IPS-18a (cell line): ENCODE results near the gene USP34.
"Not testable (repeated sequence)": the region's sequence is repeated elsewhere in the genome, so short reads cannot be mapped to it uniquely, and the experiment has no call there.

Source experiments
- H3K27ac ChIP-seq: one replicate; pipeline ENCODE4 v1.5.1; 2013; ENCODE audit warnings: low read length
- H3K27me3 ChIP-seq: one replicate; pipeline ENCODE4 v1.6.1; 2013; ENCODE audit warnings: mild to moderate bottlenecking, low read length; ENCODE audit not compliant: control insufficient read depth, insufficient read depth
- H3K36me3 ChIP-seq: one replicate; pipeline ENCODE4 v1.6.1; 2013; ENCODE audit warnings: low read depth, low read length; ENCODE audit not compliant: control insufficient read depth
- H3K4me1 ChIP-seq: one replicate; pipeline ENCODE4 v1.6.1; 2013; ENCODE audit warnings: low read depth, low read length; ENCODE audit not compliant: control insufficient read depth
- H3K4me3 ChIP-seq: one replicate; pipeline ENCODE4 v1.5.1; 2013; ENCODE audit warnings: low read length
- H3K9ac ChIP-seq: one replicate; pipeline ENCODE4 v1.6.1; 2013; ENCODE audit warnings: mild to moderate bottlenecking, low read length, moderate library complexity
- H3K9me3 ChIP-seq: one replicate; pipeline ENCODE4 v1.6.1; 2013; ENCODE audit warnings: low read depth, low read length; ENCODE audit not compliant: control insufficient read depth

The USP34 gene

DNA sequence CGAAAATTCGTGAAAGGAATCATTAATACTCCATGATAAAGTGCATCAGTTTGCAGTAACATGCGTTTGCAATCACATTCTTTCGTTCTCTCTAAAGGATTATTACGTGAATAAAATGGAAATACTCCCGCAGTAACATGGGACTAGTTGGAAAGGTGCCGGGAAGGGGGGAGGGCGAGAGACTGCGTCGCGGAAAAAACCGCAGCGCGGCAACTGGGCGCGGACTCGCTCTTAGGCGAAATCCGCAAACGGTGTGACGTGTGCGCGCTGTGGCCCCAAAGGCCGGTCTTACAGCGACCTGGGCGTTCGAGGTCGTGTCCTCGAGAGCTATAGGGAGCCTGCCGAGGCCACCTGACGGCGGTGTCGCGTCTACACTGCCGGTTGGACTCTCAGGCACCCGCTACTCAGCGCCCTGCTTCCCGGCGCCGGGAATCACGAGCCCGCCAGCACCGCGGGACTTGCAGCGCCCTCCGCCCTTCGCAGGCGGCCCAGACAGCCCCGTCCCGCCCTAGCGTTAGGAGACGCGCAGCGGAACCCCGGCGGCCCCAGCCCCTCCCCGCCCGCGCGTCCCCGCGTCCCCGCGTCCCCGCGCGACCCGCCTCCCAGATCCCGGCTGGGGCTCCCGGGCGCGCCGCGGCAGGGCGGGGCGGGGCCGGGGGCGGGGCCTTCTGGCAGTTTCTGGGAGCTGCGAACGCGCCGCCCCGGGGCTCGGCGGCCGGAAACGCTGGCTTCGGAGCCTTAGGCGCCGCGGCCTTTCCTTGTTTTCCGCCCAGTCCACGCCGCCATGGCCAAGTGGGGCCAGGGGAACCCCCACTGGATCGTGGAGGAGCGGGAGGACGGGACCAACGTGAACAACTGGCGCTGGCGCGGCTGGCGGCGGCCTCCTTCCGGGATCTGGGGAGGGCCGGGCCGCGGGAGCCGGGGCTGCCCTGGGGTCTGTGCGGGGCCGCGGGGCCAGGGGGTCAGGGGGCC lies 293.8 kb downstream of the USP34 start:
- H3K4me1 ChIP-seq = peaks cover 12% of the 10 kb centered on the region
- no peaks in the 10 kb centered on the region for H3K9me3 ChIP-seq
- H3K36me3 ChIP-seq = peaks cover 16% of the 10 kb centered on the region
- H3K9ac ChIP-seq = peak overlapping the region; percentile 87
- H3K4me3 ChIP-seq = peak overlapping the region; percentile 82
- H3K27me3 ChIP-seq = peaks cover 19% of the 10 kb centered on the region
- H3K27ac ChIP-seq = peak overlapping the region; percentile 44

GRCh38 chr2:61175036-61175435 lies 295.9 kb downstream of the USP34 start:
- Histone ChIP-seq H3K9ac (no peak overlapping the region), H3K4me1 (peaks cover 12% of the 10 kb centered on the region), H3K9me3 (no peaks in the 10 kb centered on the region), H3K27ac (no peak overlapping the region), H3K27me3 (peaks cover 19% of the 10 kb centered on the region), H3K4me3 (no peak overlapping the region), H3K36me3 (no peaks in the 10 kb centered on the region)

- H3K9ac ChIP-seq = no peak overlapping the region
- H3K27me3 ChIP-seq = peaks cover 19% of the 10 kb centered on the region
- no peaks in the 10 kb centered on the region for H3K9me3 ChIP-seq
- no peak overlapping the region for H3K4me3 ChIP-seq
- H3K27ac ChIP-seq = no peak overlapping the region
- H3K4me1 ChIP-seq = peaks cover 6% of the 10 kb centered on the region
- no peaks in the 10 kb centered on the region for H3K36me3 ChIP-seq
These were observed 297.8 kb downstream of the USP34 start for GRCh38 chr2:61173116-61173515.

- Histone ChIP-seq H3K27me3 (peaks cover 19% of the 10 kb centered on the region), H3K9me3 (no peaks in the 10 kb centered on the region), H3K4me1 (peaks cover 5% of the 10 kb centered on the region), H3K27ac (no peak overlapping the region), H3K9ac (no peak overlapping the region), H3K4me3 (no peak overlapping the region), H3K36me3 (no peaks in the 10 kb centered on the region)
These were observed 298.2 kb downstream of the USP34 start for GRCh38 chr2:61172671-61173070.

DNA sequence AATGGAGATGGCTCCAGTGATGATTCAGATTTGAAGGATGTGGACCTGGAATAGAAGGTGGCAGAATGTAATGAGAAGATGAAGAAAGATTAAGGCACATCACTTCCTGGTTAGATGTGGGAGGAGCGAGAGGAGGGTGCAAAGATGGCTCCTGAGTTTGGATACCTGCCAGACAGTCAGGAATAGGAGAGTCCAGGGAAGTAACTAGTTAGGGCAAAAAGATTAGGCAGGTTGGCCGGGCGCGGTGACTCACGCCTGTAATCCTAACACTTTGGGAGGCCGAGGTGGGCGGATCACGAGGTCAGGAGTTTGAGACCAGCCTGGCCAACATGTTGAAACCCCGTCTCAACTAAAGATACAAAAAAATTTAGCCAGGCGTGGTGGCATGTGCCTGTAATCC lies 303.3 kb downstream of the USP34 start:
- Histone ChIP-seq H3K9me3 (no peaks in the 10 kb centered on the region), H3K9ac (no peak overlapping the region), H3K4me1 (no peaks in the 10 kb centered on the region), H3K36me3 (peaks cover 12% of the 10 kb centered on the region), H3K4me3 (no peak overlapping the region), H3K27ac (no peak overlapping the region), H3K27me3 (no peaks in the 10 kb centered on the region)

GRCh38 chr2:61165946-61166345 lies 304.9 kb downstream of the USP34 start:
- Histone ChIP-seq H3K9me3 (no peaks in the 10 kb centered on the region), H3K4me3 (no peak overlapping the region), H3K36me3 (peaks cover 12% of the 10 kb centered on the region), H3K4me1 (no peaks in the 10 kb centered on the region), H3K27me3 (no peaks in the 10 kb centered on the region), H3K27ac (no peak overlapping the region), H3K9ac (no peak overlapping the region)

DNA sequence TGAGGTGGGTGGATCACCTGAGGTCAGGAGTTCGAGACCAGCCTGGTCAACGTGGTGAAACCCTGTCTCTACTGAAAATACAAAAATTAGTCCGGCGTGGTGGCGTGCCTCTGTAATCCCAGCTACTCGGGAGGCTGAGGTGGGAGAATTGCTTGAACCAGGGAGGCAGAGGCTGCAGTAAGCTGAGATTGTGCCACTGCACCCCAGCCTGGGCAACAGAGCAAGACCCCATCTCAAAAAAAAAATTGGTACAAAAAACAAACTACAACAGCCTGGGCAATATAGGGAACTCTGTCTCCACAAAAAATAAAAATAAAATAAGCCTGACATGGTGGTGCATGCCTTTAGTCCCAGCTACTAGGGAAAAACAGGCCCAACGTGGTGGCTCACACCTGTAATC lies 305.8 kb downstream of the USP34 start:
- H3K36me3 ChIP-seq = peaks cover 12% of the 10 kb centered on the region

GRCh38 chr2:61162721-61163120 lies 308.2 kb downstream of the USP34 start:
- Histone ChIP-seq H3K27ac (no peak overlapping the region), H3K27me3 (no peaks in the 10 kb centered on the region), H3K9ac (no peak overlapping the region), H3K9me3 (no peaks in the 10 kb centered on the region), H3K4me1 (no peaks in the 10 kb centered on the region), H3K36me3 (peaks cover 12% of the 10 kb centered on the region), H3K4me3 (no peak overlapping the region)

More for the DNA sequence above, 305.8 kb downstream of the USP34 start:
- not testable (repeated sequence) for H3K4me1 ChIP-seq, H3K9ac ChIP-seq, H3K9me3 ChIP-seq, H3K27ac ChIP-seq, H3K27me3 ChIP-seq, H3K4me3 ChIP-seq

GRCh38 chr2:61161888-61162287 lies 309.0 kb downstream of the USP34 start, which contains the start of gene C2orf74:
C2orf74 (plus strand) TSS chr2:61162188; CDS start chr2:61162515, 327 bp downstream.
- Histone ChIP-seq H3K27me3 (no peaks in the 10 kb centered on the region), H3K36me3 (peaks cover 12% of the 10 kb centered on the region), H3K9ac (no peak within 1 kb of the TSS), H3K27ac (no peak within 1 kb of the TSS), H3K4me3 (no peak within 1 kb of the TSS), H3K9me3 (no peaks in the 10 kb centered on the region), H3K4me1 (no peaks in the 10 kb centered on the region)

DNA sequence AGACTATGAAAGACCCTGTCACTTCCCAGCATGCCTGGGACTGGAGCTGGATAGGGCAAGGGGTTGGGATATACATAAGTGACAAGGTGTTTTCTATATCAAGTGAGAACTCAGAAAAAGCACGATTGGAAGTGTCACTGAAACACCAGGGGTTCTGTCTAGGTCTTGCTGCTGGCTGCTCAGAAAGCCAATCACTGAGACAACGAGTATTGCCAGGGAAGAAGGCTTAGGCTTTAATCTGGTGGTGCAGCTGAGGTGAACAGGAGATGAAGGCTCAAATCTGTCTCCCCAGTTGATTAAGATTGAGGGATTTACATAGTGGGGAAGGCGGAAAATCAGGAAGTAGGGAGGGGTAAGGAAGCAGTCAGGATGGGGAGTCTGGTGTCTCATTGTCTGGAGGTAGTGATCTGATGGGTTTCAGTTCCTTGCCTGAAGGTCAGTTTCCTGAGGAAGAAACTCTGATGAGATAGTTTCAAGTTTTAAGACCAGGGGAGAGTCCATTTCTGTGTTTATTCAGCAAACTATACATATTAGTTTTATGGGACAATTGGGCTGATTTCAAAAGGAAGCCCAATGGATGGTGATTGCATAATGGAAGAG lies 312.4 kb downstream of the USP34 start:
- H3K9ac ChIP-seq = no peak overlapping the region
- H3K4me3 ChIP-seq = no peak overlapping the region
- no peak overlapping the region for H3K27ac ChIP-seq
- H3K9me3 ChIP-seq = no peaks in the 10 kb centered on the region
- no peaks in the 10 kb centered on the region for H3K36me3 ChIP-seq
- H3K27me3 ChIP-seq = no peaks in the 10 kb centered on the region
- H3K4me1 ChIP-seq = no peaks in the 10 kb centered on the region

GRCh38 chr2:61157371-61158003 lies 313.4 kb downstream of the USP34 start:
- Histone ChIP-seq H3K9ac (no peak overlapping the region), H3K4me1 (no peaks in the 10 kb centered on the region), H3K27ac (no peak overlapping the region), H3K9me3 (no peaks in the 10 kb centered on the region), H3K36me3 (no peaks in the 10 kb centered on the region), H3K27me3 (no peaks in the 10 kb centered on the region), H3K4me3 (no peak overlapping the region)
